Activated CD8-positive, alpha-beta T cell treated with anti-CD3 and anti-CD28 coated beads for 36 hours (primary cell): ENCODE data around the gene AP1S1. TPM values are rescaled to one million over a fixed set of nuclear protein-coding genes. Genes with fewer than 3 reads are reported as not detected.

Experiments
- ATAC-seq: fragments of 200-7000 bp; cut with Tn5 transposase; one replicate; pipeline ENCODE4 v1.10.0; 2021; ENCODE audit warnings: mild to moderate bottlenecking, moderate library complexity
- CTCF ChIA-PET: fragments of 350-600 bp; sonication (Branson Sonifier 250); formaldehyde crosslinking; loops from one replicate; lab custom pipeline; 2021; ENCODE audit warnings: antibody characterized with exemption; lab: Charles Lee
- POLR2A ChIA-PET: fragments of 350-600 bp; sonication (Branson Sonifier 250); formaldehyde crosslinking; loops from one replicate; lab custom pipeline; 2021; ENCODE audit warnings: antibody characterized with exemption; lab: Charles Lee
- DNase-seq: peaks from one replicate; pipeline ENCODE4 v3.0.0-alpha.2; 2020
- H3K27ac Mint-ChIP-seq: one replicate; pipeline ENCODE4 v1.8.0; 2021; ENCODE audit warnings: mild to moderate bottlenecking, mixed read lengths
- H3K27me3 Mint-ChIP-seq: one replicate; pipeline ENCODE4 v1.8.0; 2021; ENCODE audit warnings: mixed read lengths
- H3K36me3 Mint-ChIP-seq: one replicate; pipeline ENCODE4 v1.8.0; 2021; ENCODE audit warnings: low read depth, mixed read lengths
- H3K4me1 Mint-ChIP-seq: one replicate; pipeline ENCODE4 v1.8.0; 2021; ENCODE audit warnings: low read depth, mixed read lengths
- H3K4me3 Mint-ChIP-seq: one replicate; pipeline ENCODE4 v1.8.0; 2021; ENCODE audit warnings: mild to moderate bottlenecking, moderate library complexity, mixed read lengths
- H3K9me3 Mint-ChIP-seq: one replicate; pipeline ENCODE4 v1.8.0; 2021; ENCODE audit warnings: mixed read lengths
- CTCF ChIP-seq: fragments of 200-600 bp; IDR thresholded peaks from one replicate; pipeline ENCODE4 v1.8.0; 2022; ENCODE audit warnings: antibody characterized with exemption, mild to moderate bottlenecking
- intact Hi-C: fragments of 100-400 bp; cut with micrococcal nuclease; formaldehyde crosslinking; loops from one replicate; pipeline ENCODE4 v1.10.0; 2022
- total RNA-seq, 2 experiments: library from RNA; stranded (reverse); gene quantifications; one replicate each; pipeline ENCODE4 v1.2.3, GENCODE V29; 2021

Gene AP1S1
- total RNA-seq, 2 experiments from 2014 or later: 35.6 to 39.5 TPM

- H3K27ac Mint-ChIP-seq: no peak overlapping the region
- ATAC-seq (no peak), DNase-seq (no peak)
- H3K4me3 Mint-ChIP-seq: no peak overlapping the region
- no peak for TF ChIP-seq CTCF
- ChIA-PET POLR2A (no interaction called here), CTCF (interaction anchor here (0.8 to 1.7 kb wide), 2 partner anchors 11 to 17 kb away, joined by 3 to 5 read pairs; no protein-coding TSS in a partner anchor)
- H3K36me3 Mint-ChIP-seq: peaks cover 22% of the 10 kb centered on the region
- no peaks in the 10 kb centered on the region for H3K9me3 Mint-ChIP-seq
- peaks cover 18% of the 10 kb centered on the region for H3K4me1 Mint-ChIP-seq
- intact Hi-C loops: no loop called here
- peaks cover 17% of the 10 kb centered on the region for H3K27me3 Mint-ChIP-seq
These were observed 6.6 kb downstream of the AP1S1 start for GRCh38 chr7:101160910-101161309.

DNA sequence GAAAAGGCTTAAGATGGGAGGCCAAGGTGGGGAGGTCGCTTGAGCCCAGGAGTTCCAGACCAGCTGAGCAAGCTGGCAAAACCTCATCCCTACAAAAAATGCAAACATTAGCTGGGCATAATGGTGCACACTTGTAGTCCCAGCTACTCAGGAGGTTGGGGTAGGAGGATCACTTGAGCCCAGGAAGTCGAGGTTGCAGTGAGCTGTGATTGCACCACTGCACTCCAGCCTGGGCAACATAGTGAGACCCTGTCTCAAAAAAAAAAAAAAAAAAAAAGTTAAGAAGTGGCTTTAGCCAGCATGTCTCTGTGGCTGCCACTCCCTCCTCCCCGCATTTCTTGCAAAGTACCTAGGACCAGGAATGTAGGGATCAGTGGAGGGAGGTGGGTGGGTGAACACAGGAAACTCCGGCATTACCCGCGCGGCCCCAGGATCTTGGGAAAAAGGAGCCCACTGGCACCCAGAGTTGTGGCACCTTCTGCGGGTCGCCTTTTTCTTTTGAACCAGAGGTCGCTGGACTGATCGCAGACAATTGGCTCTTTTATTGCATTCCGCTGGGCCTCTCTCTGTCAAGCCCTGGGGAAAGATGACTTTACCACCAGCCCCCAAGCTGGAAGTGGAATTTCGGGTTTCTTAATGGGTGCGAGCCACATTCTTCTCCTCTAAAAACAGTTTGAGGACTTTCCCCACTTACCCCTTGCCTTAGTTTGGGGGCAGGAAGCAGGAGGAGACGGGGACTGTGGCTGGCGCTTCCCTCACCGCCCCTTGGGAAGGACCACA lies 7.6 kb downstream of the AP1S1 start:
- no peak for TF ChIP-seq CTCF
- H3K27ac Mint-ChIP-seq: no peak overlapping the region
- intact Hi-C loops: no loop called here
- no peak for ATAC-seq
- ChIA-PET POLR2A (interaction anchor here (1.5 kb wide), 1 partner anchor 12 kb away, joined by 5 read pairs; no protein-coding TSS in a partner anchor), CTCF (interaction anchor here (0.8 to 1.7 kb wide), 3 partner anchors 10 to 31 kb away, joined by 3 to 5 read pairs (median 3); no protein-coding TSS in a partner anchor)
- H3K9me3 Mint-ChIP-seq: no peaks in the 10 kb centered on the region
- DNase-seq: no peak
- peak overlapping the region; percentile 20 for H3K4me3 Mint-ChIP-seq
- peaks cover 21% of the 10 kb centered on the region for H3K36me3 Mint-ChIP-seq
- peaks cover 23% of the 10 kb centered on the region for H3K27me3 Mint-ChIP-seq
- peaks cover 25% of the 10 kb centered on the region for H3K4me1 Mint-ChIP-seq

DNA sequence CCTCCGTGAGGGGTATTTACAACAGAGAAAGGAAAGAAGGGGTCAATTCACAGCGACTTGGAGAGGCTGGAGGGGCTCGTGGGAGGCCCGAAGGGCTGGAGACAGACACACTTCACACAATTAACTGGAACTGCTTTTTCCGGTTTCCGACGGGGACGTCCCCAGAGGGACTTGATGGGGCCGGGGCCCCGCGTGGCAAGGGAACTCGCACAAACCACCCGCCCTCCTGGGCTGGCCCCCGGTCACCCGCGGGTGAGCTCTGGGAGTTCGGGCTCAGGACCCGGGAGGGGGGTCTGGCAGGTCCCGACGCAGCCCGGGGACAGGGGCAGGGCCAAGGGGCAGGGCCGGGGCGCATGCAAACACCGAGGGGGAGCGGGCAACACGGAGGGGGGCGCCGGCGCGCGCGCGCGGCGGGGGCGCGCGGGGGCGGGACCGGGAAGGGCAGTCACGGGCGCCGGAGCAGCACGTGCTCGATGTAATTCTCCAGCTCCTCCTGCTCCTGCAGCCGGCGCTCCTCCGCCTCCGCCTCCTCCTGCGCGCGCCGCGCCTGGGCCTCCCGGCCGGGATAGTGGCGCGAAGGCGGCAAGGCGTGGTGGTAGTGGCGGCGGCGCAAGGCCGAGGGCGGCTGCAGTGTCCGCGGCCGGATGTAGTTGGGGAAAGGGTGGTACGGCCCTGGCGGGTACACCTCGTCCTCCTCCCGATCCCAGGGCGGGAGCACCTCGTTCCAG lies 8.4 kb downstream of the AP1S1 start:
- peaks cover 31% of the 10 kb centered on the region for H3K27me3 Mint-ChIP-seq
- peaks cover 33% of the 10 kb centered on the region for H3K4me1 Mint-ChIP-seq
- no peak overlapping the region for H3K27ac Mint-ChIP-seq
- intact Hi-C loops: no loop called here
- ATAC-seq: no peak
- H3K36me3 Mint-ChIP-seq: peaks cover 20% of the 10 kb centered on the region
- TF ChIP-seq CTCF: no peak
- no peak for DNase-seq
- H3K9me3 Mint-ChIP-seq: no peaks in the 10 kb centered on the region
- CTCF ChIA-PET: interaction anchor here (0.8 to 1.0 kb wide), 2 partner anchors 9 to 18 kb away, joined by 3 read pairs; no protein-coding TSS in a partner anchor
- POLR2A ChIA-PET: interaction anchor here (1.0 to 1.5 kb wide), 2 partner anchors 11 to 30 kb away, joined by 3 to 5 read pairs; no protein-coding TSS in a partner anchor
- H3K4me3 Mint-ChIP-seq: peak overlapping the region; percentile 20

DNA sequence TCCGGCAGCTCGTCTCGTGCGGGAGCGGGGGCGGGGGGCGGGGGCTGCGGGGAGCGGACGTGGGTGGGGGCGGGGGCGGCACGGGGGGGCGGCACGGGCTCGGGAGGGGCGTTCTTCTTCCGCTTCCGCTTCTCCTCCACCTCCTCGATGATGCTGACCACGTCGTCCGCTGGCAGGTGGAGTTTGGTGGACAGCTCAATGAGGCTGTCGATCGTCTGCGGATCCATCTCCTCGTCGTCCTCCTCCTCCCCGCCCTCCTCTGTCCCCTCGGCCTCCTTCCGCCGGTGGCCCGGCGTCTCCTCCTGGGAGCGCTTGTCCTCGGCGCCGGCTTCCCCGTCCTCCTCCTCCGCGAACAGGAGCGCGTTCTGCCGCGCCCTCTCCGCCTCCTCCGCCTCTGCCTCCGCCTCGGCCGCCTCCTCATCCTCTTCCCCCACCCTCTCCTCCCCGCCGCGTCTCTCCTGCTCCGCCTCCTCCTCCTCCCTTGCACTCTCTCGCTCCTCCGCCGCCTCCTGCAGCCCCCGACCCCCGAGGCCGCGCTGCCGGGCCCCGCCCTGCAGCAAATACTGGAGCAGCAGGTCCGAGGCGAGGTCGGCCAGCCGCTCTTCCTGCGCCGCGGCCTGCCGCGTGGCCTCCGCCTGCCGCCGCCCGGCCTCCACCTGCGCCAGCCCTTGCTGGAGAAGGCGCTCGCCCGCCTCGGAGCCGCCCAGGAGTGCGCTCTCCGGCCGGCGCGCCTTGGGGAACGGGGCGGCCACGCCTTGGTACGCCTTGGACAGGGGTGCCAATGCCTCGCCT lies 9.2 kb downstream of the AP1S1 start:
- Mint-ChIP-seq H3K27me3 (peaks cover 39% of the 10 kb centered on the region), H3K9me3 (no peaks in the 10 kb centered on the region), H3K27ac (no peak overlapping the region), H3K36me3 (peaks cover 16% of the 10 kb centered on the region), H3K4me1 (peaks cover 36% of the 10 kb centered on the region), H3K4me3 (peak overlapping the region; percentile 55)
- ChIA-PET POLR2A (interaction anchor here (0.9 to 1.5 kb wide), 3 partner anchors 9 to 29 kb away, joined by 3 to 5 read pairs (median 3); no protein-coding TSS in a partner anchor), CTCF (interaction anchor here (0.8 to 2.7 kb wide), 3 partner anchors 8 to 20 kb away, joined by 3 to 27 read pairs (median 3); no protein-coding TSS in a partner anchor)
- TF ChIP-seq CTCF: no peak
- no peak for DNase-seq
- intact Hi-C loops: no loop called here
- peak; percentile 3 for ATAC-seq
